Lower leg skin (tissue), 4 donors: ENCODE measurements around the gene POU5F1. TPM values are rescaled to one million over a fixed set of nuclear protein-coding genes. Genes with fewer than 3 reads are reported as not detected.
"Not testable (repeated sequence)": the region's sequence is repeated elsewhere in the genome, so short reads cannot be mapped to it uniquely, and the experiment has no call there.

Experiments used
- DNase-seq, 2 donors: peaks; one replicate each; pipeline ENCODE4 v3.0.0-alpha.2; 2019; ENCODE audit warnings: low spot score in 2 of 2
- H3K4me3 ChIP-seq: fragments of 200-600 bp; sonication (generic); 2 replicates; pipeline ENCODE4 v1.5.1; 2017; ENCODE audit warnings: mild to moderate bottlenecking, low read depth; ENCODE audit not compliant: poor library complexity, severe bottlenecking
- CTCF ChIP-seq, 3 donors: fragments of 450-650 bp; IDR thresholded peaks; one replicate each; pipeline ENCODE4 v1.5.1; 2016; ENCODE audit warnings: antibody characterized with exemption in 3 of 3, mild to moderate bottlenecking in 3 of 3, moderate library complexity in 2 of 3
- POLR2A ChIP-seq, 2 donors: fragments of 450-650 bp; IDR thresholded peaks; one replicate each; pipeline ENCODE4 v1.6.1; 2016 to 2017; ENCODE audit warnings: antibody characterized with exemption in 2 of 2, mild to moderate bottlenecking in 1 of 2, moderate library complexity in 1 of 2
- WGBS, 2 donors: methylation state at CpG; one replicate each; pipeline ENCODE4 v1.1.5; 2018; 5-methylcytosine and 5-hydroxymethylcytosine counted together
- intact Hi-C: fragments of 100-400 bp; cut with DNase I; formaldehyde crosslinking; loops from one replicate; pipeline ENCODE4 v1.15.0; 2023; ENCODE audit warnings: low total_unique reads
- total RNA-seq, 4 donors: library from RNA; depleted of rRNA; stranded (reverse); fragments of >200 nt; gene quantifications; one replicate each; pipeline ENCODE4 v1.1.0, GENCODE V29; 2016

The POU5F1 gene
- total RNA-seq, 4 donors from 2014 or later: 0.47 to 5.2 (median 3.3) TPM

GRCh38 chr6:31190488-31190887 lies 20.0 kb upstream of the POU5F1 start:
- H3K4me3 ChIP-seq: no peak overlapping the region
- no peak for DNase-seq
- no peak for TF ChIP-seq CTCF (IDR thresholded peaks at IDR 0.05)
- TF ChIP-seq POLR2A (IDR thresholded peaks at IDR 0.05): no peak
- WGBS, 2 donors: 67 to 84% methylated on average over 4 of the region's 4 CpGs
- intact Hi-C loops: loop anchor here (5.0 kb wide), 1 partner anchor 53 kb away; the partner anchor contains the start of gene PSORS1C2

- H3K4me3 ChIP-seq, intact Hi-C loops, DNase-seq: not testable (repeated sequence)
- WGBS, 2 donors: 94 to 96% methylated on average over 3 of the region's 3 CpGs
Measured at GRCh38 chr6:31189223-31189622, 18.7 kb upstream of the POU5F1 start.

- no peak for DNase-seq
- TF ChIP-seq CTCF (IDR thresholded peaks at IDR 0.05): no peak
- no peak for TF ChIP-seq POLR2A (IDR thresholded peaks at IDR 0.05)
- intact Hi-C loops: no loop called here
- 54 to 58% methylated on average over 5 of the region's 5 CpGs for WGBS, 2 donors
- H3K4me3 ChIP-seq: no peak overlapping the region
Measured at GRCh38 chr6:31187780-31188194, 17.3 kb upstream of the POU5F1 start.

GRCh38 chr6:31186052-31186734 lies 15.7 kb upstream of the POU5F1 start:
- 48 to 54% methylated on average over 23 to 24 of the region's 24 CpGs for WGBS, 2 donors
- TF ChIP-seq POLR2A (IDR thresholded peaks at IDR 0.05) (no peak), CTCF (IDR thresholded peaks at IDR 0.05) (no peak)
- intact Hi-C loops: no loop called here
- no peak overlapping the region for H3K4me3 ChIP-seq
- peak in 1 of 2 donors; percentile 89 for DNase-seq

- intact Hi-C loops, H3K4me3 ChIP-seq, DNase-seq: not testable (repeated sequence)
- WGBS, 2 donors: 38 to 62% methylated on average over 4 of the region's 4 CpGs
Measured at GRCh38 chr6:31185695-31186051, 15.2 kb upstream of the POU5F1 start.

GRCh38 chr6:31183859-31184258 lies 13.4 kb upstream of the POU5F1 start:
- intact Hi-C loops: loop anchor here (5.0 kb wide), 1 partner anchor 1948 kb away; no protein-coding TSS in a partner anchor
- DNase-seq, H3K4me3 ChIP-seq: not testable (repeated sequence)
- 64 to 70% methylated on average over 6 of the region's 6 CpGs for WGBS, 2 donors

GRCh38 chr6:31183287-31183686 lies 12.8 kb upstream of the POU5F1 start:
- H3K4me3 ChIP-seq, DNase-seq: not testable (repeated sequence)
- WGBS, 2 donors: 35 to 54% methylated on average over 2 of the region's 2 CpGs
- intact Hi-C loops: loop anchor here (5.0 kb wide), 1 partner anchor 1949 kb away; no protein-coding TSS in a partner anchor

- 77 to 87% methylated on average over 26 of the region's 26 CpGs for WGBS, 2 donors
- TF ChIP-seq CTCF (IDR thresholded peaks at IDR 0.05): no peak
- TF ChIP-seq POLR2A (IDR thresholded peaks at IDR 0.05): no peak
- H3K4me3 ChIP-seq: no peak overlapping the region
- DNase-seq: no peak
- intact Hi-C loops: loop anchor here (5.0 kb wide), 1 partner anchor 1952 kb away; no protein-coding TSS in a partner anchor
Measured at GRCh38 chr6:31180500-31180899, 10.0 kb upstream of the POU5F1 start.
